HepG2 (cell line): ENCODE measurements around the gene SBNO2. TPM values are rescaled to one million over a fixed set of nuclear protein-coding genes. Genes with fewer than 3 reads are reported as not detected.

ENCODE experiments used
- BORCS8-MEF2B ChIP-seq: sonication (generic); formaldehyde crosslinking; IDR thresholded peaks from 2 replicates; pipeline ENCODE4 v1.8.0; 2022; ENCODE audit warnings: mild to moderate bottlenecking, missing genetic modification reagents
- CHD2 ChIP-seq: IDR thresholded peaks from 2 replicates; pipeline ENCODE4 v1.6.1; 2011; ENCODE audit warnings: low read depth, low read length, improper control_type of control experiment
- FOXA1 ChIP-seq, 2 experiments: fragments of 450-650 bp in 1 of 2; sonication (generic) in 1 of 2; formaldehyde crosslinking in 1 of 2; IDR thresholded peaks; 2 replicates each; pipeline versions ENCODE4 v1.4.0 to v1.6.1; 2016 to 2020; ENCODE audit warnings: missing genetic modification reagents in 1 of 2
- HNRNPL ChIP-seq: fragments of 200-400 bp; formaldehyde crosslinking; IDR thresholded peaks from 2 replicates; pipeline ENCODE4 v1.6.1; 2017; ENCODE audit warnings: mild to moderate bottlenecking, low read depth, low read length
- RBAK ChIP-seq: sonication (generic); formaldehyde crosslinking; IDR thresholded peaks from 2 replicates; pipeline ENCODE4 v1.5.1; 2020; ENCODE audit warnings: mild to moderate bottlenecking, missing genetic modification reagents
- RFXANK ChIP-seq: IDR thresholded peaks from 2 replicates; pipeline ENCODE4 v1.6.1; 2016
- SALL1 ChIP-seq: sonication (generic); formaldehyde crosslinking; IDR thresholded peaks from 2 replicates; pipeline ENCODE4 v1.8.0; 2022; ENCODE audit warnings: mild to moderate bottlenecking, missing genetic modification reagents
- XRCC5 ChIP-seq: fragments of 200-400 bp; formaldehyde crosslinking; optimal IDR thresholded peaks from 2 replicates; pipeline ENCODE3; 2017; ENCODE audit warnings: mild to moderate bottlenecking, low read length
- ZBTB42 ChIP-seq: sonication (generic); formaldehyde crosslinking; IDR thresholded peaks from 2 replicates; pipeline ENCODE4 v1.5.0; 2020; ENCODE audit warnings: mild to moderate bottlenecking, missing genetic modification reagents
- ZEB1 ChIP-seq: IDR thresholded peaks from 2 replicates; pipeline ENCODE4 v1.6.1; 2012; ENCODE audit warnings: mild to moderate bottlenecking, low read depth, inconsistent platforms; ENCODE audit not compliant: insufficient replicate concordance
- ZNF24 ChIP-seq: fragments of 450-650 bp; IDR thresholded peaks from 2 replicates; pipeline ENCODE4 v1.6.1; 2017; ENCODE audit warnings: antibody characterized with exemption, mild to moderate bottlenecking
- ZNF383 ChIP-seq: sonication (generic); formaldehyde crosslinking; IDR thresholded peaks from 2 replicates; pipeline ENCODE4 v1.4.0; 2020; ENCODE audit warnings: missing genetic modification reagents, mild to moderate bottlenecking, borderline replicate concordance
- ZNF496 ChIP-seq: sonication (generic); formaldehyde crosslinking; IDR thresholded peaks from 2 replicates; pipeline ENCODE4 v1.8.1; 2023; ENCODE audit warnings: mild to moderate bottlenecking, moderate library complexity, missing genetic modification reagents; ENCODE audit not compliant: insufficient replicate concordance
- ZNF652 ChIP-seq: IDR thresholded peaks from 2 replicates; pipeline ENCODE4 v1.6.1; 2016; ENCODE audit warnings: low read depth, borderline replicate concordance
- ZNF816 ChIP-seq: sonication (generic); formaldehyde crosslinking; IDR thresholded peaks from 2 replicates; pipeline ENCODE4 v1.8.0; 2022; ENCODE audit warnings: missing genetic modification reagents, mild to moderate bottlenecking, borderline replicate concordance
- polyA plus RNA-seq, 8 experiments: library from polyadenylated mRNA; depleted of rRNA in 3 of 8; stranded (reverse) in 7 of 8; unstranded in 1 of 8; fragments of >200 nt; fragmentation: Illumina TruSeq in 4 of 8; extraction: Trizol in 4 of 8; gene quantifications; 2 replicates each; pipeline versions ENCODE4 v1.2.1 to v1.2.3, GENCODE V29; 2011 to 2016; ENCODE audit warnings: low read depth in 4 of 8, missing spikeins in 1 of 8, mixed read lengths in 1 of 8; ENCODE audit not compliant: insufficient read depth in 1 of 8
- total RNA-seq, 5 experiments: library from RNA; depleted of rRNA; stranded (reverse); fragments of >200 nt; fragmentation: Illumina TruSeq; extraction: Trizol; gene quantifications; 2 replicates each; pipeline ENCODE4 v1.2.3, GENCODE V29; 2016; ENCODE audit warnings: low read depth in 1 of 5
- TF ChIP-seq, protein P1 (sequence below): sonication (generic); formaldehyde crosslinking; IDR thresholded peaks from 2 replicates; pipeline ENCODE4 v1.4.0; 2020; ENCODE audit warnings: mild to moderate bottlenecking, missing genetic modification reagents
- TF ChIP-seq, protein P2 (sequence below): fragments of 450-650 bp; IDR thresholded peaks from 2 replicates; pipeline ENCODE4 v1.6.1; 2017
- TF ChIP-seq, protein P3 (sequence below): sonication (generic); formaldehyde crosslinking; conservative IDR thresholded peaks from 2 replicates; pipeline ENCODE4 v1.4.0; 2020; ENCODE audit warnings: missing genetic modification reagents
- TF ChIP-seq, protein P4 (sequence below), 2 experiments: fragments of 450-650 bp in 1 of 2; sonication (generic) in 1 of 2; formaldehyde crosslinking; IDR thresholded peaks; 2 replicates each; pipeline versions ENCODE4 v1.5.0 to v1.8.0; 2020 to 2022; ENCODE audit warnings: mild to moderate bottlenecking in 1 of 2, missing genetic modification reagents in 1 of 2
- TF ChIP-seq, protein P5 (sequence below): sonication (generic); formaldehyde crosslinking; IDR thresholded peaks from 2 replicates; pipeline ENCODE4 v1.8.1; 2022; ENCODE audit warnings: mild to moderate bottlenecking, missing genetic modification reagents
- TF ChIP-seq, protein P6 (sequence below): sonication (generic); formaldehyde crosslinking; IDR thresholded peaks from 2 replicates; pipeline ENCODE4 v1.5.0; 2020; ENCODE audit warnings: missing genetic modification reagents, mild to moderate bottlenecking, borderline replicate concordance

SBNO2 gene
- total and polyA plus RNA-seq, 2 of the 13 experiments (the other 11 are each of a cell fraction or from before 2014, with no cell fraction given): 8.6 to 10.4 TPM

DNA sequence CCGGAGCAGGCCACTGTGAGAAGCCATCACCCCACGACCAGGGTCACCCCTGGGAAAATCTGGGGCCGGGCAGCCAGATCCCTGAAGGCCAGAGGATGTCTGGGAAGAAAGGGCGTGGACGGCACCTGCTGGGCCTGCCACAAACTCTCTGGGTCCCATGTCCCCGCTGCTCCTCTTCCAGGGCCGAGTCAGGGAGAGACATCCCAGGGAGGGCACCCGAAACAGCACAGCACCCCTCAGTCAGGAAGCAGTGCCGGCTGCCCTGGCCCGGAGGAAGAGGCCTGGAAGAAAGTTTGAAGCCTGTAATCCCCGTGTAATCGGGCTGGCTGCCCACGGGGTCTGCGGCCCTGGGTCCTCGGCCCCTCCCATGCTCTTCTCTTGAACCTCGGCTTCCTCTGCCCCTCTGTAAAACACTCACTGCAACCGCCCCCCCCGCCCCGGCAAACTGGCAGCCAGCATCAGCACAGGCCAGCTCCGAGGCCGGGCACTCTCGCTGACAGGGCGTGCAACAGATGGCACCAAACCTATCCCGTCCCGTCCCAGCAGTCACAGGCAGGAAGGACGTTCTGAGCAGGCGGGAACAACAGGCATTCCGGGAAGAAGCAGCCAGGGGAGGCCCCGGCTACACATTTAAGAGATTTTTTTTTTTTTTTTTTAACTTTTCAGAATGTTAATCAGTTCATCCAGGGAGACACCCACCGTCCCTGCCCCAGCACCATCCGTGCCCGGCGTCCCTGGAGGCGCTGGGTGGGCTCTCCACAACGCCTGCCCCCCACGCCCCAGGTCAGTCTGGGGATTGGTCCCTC is 1.5 kb downstream of the SBNO2 start (continued):
- TF ChIP-seq, protein P1, sequence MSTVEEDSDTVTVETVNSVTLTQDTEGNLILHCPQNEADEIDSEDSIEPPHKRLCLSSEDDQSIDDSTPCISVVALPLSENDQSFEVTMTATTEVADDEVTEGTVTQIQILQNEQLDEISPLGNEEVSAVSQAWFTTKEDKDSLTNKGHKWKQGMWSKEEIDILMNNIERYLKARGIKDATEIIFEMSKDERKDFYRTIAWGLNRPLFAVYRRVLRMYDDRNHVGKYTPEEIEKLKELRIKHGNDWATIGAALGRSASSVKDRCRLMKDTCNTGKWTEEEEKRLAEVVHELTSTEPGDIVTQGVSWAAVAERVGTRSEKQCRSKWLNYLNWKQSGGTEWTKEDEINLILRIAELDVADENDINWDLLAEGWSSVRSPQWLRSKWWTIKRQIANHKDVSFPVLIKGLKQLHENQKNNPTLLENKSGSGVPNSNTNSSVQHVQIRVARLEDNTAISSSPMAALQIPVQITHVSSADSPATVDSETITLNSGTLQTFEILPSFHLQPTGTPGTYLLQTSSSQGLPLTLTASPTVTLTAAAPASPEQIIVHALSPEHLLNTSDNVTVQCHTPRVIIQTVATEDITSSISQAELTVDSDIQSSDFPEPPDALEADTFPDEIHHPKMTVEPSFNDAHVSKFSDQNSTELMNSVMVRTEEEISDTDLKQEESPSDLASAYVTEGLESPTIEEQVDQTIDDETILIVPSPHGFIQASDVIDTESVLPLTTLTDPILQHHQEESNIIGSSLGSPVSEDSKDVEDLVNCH (CRISPR knock-in tag): no peak
- TF ChIP-seq ZBTB42 (no peak), ZNF383 (CRISPR knock-in tag) (no peak), BORCS8-MEF2B (CRISPR knock-in tag) (no peak), RFXANK (CRISPR knock-in tag) (no peak), ZNF652 (CRISPR knock-in tag) (no peak), ZNF816 (CRISPR knock-in tag) (no peak), ZNF496 (CRISPR knock-in tag) (no peak), SALL1 (CRISPR knock-in tag) (no peak), XRCC5 (no peak), RBAK (CRISPR knock-in tag) (no peak), HNRNPL (0 out of 2 replicates have a peak, but pooled peaks have one; percentile 53), CHD2 (no peak), FOXA1 (IDR thresholded peaks at IDR 0.05) (no peak), FOXA1 (CRISPR knock-in tag; IDR thresholded peaks at IDR 0.05) (no peak), ZNF24 (no peak), ZEB1 (no peak)
- TF ChIP-seq, protein P2, sequence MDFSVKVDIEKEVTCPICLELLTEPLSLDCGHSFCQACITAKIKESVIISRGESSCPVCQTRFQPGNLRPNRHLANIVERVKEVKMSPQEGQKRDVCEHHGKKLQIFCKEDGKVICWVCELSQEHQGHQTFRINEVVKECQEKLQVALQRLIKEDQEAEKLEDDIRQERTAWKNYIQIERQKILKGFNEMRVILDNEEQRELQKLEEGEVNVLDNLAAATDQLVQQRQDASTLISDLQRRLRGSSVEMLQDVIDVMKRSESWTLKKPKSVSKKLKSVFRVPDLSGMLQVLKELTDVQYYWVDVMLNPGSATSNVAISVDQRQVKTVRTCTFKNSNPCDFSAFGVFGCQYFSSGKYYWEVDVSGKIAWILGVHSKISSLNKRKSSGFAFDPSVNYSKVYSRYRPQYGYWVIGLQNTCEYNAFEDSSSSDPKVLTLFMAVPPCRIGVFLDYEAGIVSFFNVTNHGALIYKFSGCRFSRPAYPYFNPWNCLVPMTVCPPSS: no peak
- TF ChIP-seq, protein P3, sequence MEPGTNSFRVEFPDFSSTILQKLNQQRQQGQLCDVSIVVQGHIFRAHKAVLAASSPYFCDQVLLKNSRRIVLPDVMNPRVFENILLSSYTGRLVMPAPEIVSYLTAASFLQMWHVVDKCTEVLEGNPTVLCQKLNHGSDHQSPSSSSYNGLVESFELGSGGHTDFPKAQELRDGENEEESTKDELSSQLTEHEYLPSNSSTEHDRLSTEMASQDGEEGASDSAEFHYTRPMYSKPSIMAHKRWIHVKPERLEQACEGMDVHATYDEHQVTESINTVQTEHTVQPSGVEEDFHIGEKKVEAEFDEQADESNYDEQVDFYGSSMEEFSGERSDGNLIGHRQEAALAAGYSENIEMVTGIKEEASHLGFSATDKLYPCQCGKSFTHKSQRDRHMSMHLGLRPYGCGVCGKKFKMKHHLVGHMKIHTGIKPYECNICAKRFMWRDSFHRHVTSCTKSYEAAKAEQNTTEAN: no peak
- TF ChIP-seq, protein P4, sequence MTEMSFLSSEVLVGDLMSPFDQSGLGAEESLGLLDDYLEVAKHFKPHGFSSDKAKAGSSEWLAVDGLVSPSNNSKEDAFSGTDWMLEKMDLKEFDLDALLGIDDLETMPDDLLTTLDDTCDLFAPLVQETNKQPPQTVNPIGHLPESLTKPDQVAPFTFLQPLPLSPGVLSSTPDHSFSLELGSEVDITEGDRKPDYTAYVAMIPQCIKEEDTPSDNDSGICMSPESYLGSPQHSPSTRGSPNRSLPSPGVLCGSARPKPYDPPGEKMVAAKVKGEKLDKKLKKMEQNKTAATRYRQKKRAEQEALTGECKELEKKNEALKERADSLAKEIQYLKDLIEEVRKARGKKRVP (CRISPR knock-in tag; IDR thresholded peaks at IDR 0.05): no peak
- TF ChIP-seq, protein P5, sequence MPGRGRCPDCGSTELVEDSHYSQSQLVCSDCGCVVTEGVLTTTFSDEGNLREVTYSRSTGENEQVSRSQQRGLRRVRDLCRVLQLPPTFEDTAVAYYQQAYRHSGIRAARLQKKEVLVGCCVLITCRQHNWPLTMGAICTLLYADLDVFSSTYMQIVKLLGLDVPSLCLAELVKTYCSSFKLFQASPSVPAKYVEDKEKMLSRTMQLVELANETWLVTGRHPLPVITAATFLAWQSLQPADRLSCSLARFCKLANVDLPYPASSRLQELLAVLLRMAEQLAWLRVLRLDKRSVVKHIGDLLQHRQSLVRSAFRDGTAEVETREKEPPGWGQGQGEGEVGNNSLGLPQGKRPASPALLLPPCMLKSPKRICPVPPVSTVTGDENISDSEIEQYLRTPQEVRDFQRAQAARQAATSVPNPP (CRISPR knock-in tag): no peak
- TF ChIP-seq, protein P6, sequence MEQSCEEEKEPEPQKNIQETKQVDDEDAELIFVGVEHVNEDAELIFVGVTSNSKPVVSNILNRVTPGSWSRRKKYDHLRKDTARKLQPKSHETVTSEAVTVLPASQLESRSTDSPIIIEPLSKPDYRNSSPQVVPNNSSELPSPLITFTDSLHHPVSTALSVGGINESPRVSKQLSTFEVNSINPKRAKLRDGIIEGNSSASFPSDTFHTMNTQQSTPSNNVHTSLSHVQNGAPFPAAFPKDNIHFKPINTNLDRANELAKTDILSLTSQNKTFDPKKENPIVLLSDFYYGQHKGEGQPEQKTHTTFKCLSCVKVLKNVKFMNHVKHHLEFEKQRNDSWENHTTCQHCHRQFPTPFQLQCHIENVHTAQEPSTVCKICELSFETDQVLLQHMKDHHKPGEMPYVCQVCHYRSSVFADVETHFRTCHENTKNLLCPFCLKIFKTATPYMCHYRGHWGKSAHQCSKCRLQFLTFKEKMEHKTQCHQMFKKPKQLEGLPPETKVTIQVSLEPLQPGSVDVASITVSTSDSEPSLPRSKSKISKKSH (CRISPR knock-in tag): no peak
